ENCODE data around the gene SLC12A4. TPM values are rescaled to one million over a fixed set of nuclear protein-coding genes. Genes with fewer than 3 reads are reported as not detected.
A peak's percentile ranks its signal among the peaks of the same experiment; 100 is the strongest.
"Not testable (repeated sequence)": the region's sequence is repeated elsewhere in the genome, so short reads cannot be mapped to it uniquely, and the experiment has no call there.

The SLC12A4 gene
- polyA plus RNA-seq (ENCODE audit: insufficient read length): 39.1 TPM
- long read RNA-seq, donor 1, full-length matches to known transcripts: 5 of 19 reads
- long read RNA-seq, donor 1, partial matches to known transcripts: 14 of 19 reads
- long read RNA-seq, donor 1, other reads (novel, unspliced or antisense): 0 of 19 reads
- long read RNA-seq, donor 2, full-length matches to known transcripts: 1 of 6 reads
- long read RNA-seq, donor 2, partial matches to known transcripts: 5 of 6 reads
- long read RNA-seq, donor 2, other reads (novel, unspliced or antisense): 0 of 6 reads
- long read RNA-seq, donor 3, full-length matches to known transcripts: 1 of 1 reads
- long read RNA-seq, donor 3, partial matches to known transcripts: 0 of 1 reads
- long read RNA-seq, donor 3, other reads (novel, unspliced or antisense): 0 of 1 reads
- long read RNA-seq, donor 4: 0 reads
- long read RNA-seq, donor 5, full-length matches to known transcripts: 2 of 2 reads
- long read RNA-seq, donor 5, partial matches to known transcripts: 0 of 2 reads
- long read RNA-seq, donor 5, other reads (novel, unspliced or antisense): 0 of 2 reads
- long read RNA-seq, donor 6, partial matches to known transcripts: 5 of 5 reads
- long read RNA-seq, donor 6, other reads (novel, unspliced or antisense): 0 of 5 reads
- long read RNA-seq, donor 7, full-length matches to known transcripts: 2 of 25 reads
- long read RNA-seq, donor 7, partial matches to known transcripts: 23 of 25 reads
- long read RNA-seq, donor 7, other reads (novel, unspliced or antisense): 0 of 25 reads
- long read RNA-seq, donor 8: 0 reads

GRCh38 chr16:67968400-67969253 is at the start of gene SLC12A4:
Gene SLC12A4 (minus strand): TSS chr16:67968637. CDS start chr16:67968553, 84 bp downstream.
- peak; percentile 93 for DNase-seq

GRCh38 chr16:68015681-68016080 is 47.2 kb upstream of the SLC12A4 start, which contains the start of gene DPEP2NB:
Gene DPEP2NB (minus strand): TSS chr16:68015911. CDS start chr16:68015770, 141 bp downstream.
- no peak for DNase-seq

- no peak for DNase-seq
These were observed 45.0 kb upstream of the SLC12A4 start for GRCh38 chr16:68013440-68013839.

GRCh38 chr16:68009872-68010271 is 41.4 kb upstream of the SLC12A4 start:
- DNase-seq: not testable (repeated sequence)

GRCh38 chr16:68009157-68009735 is 40.8 kb upstream of the SLC12A4 start:
- no peak for DNase-seq

- no peak for DNase-seq
These were observed 37.4 kb upstream of the SLC12A4 start for GRCh38 chr16:68005786-68006286.

GRCh38 chr16:68005211-68005610 is 36.8 kb upstream of the SLC12A4 start:
- DNase-seq: no peak

GRCh38 chr16:68003031-68003430 is 34.6 kb upstream of the SLC12A4 start:
- no peak for DNase-seq

GRCh38 chr16:68000450-68000849 is 32.0 kb upstream of the SLC12A4 start:
- DNase-seq: no peak

- DNase-seq: no peak
These were observed 31.5 kb upstream of the SLC12A4 start for GRCh38 chr16:67999985-68000384.

GRCh38 chr16:67998779-67999688 is 30.6 kb upstream of the SLC12A4 start, which contains the start of gene DPEP2:
Gene DPEP2 (minus strand): TSS chr16:67999484. CDS start chr16:67993212, 6,272 bp downstream.
- not testable (repeated sequence) for DNase-seq

GRCh38 chr16:67998231-67998778 is 29.9 kb upstream of the SLC12A4 start:
- DNase-seq: not testable (repeated sequence)

GRCh38 chr16:67996666-67997065 is 28.2 kb upstream of the SLC12A4 start:
- DNase-seq: no peak

GRCh38 chr16:67995423-67995822 is 27.0 kb upstream of the SLC12A4 start:
- no peak for DNase-seq

- DNase-seq: not testable (repeated sequence)
These were observed 25.6 kb upstream of the SLC12A4 start for GRCh38 chr16:67994040-67994408.

- peak; percentile 53 for DNase-seq
These were observed 25.0 kb upstream of the SLC12A4 start for GRCh38 chr16:67993207-67994039.

GRCh38 chr16:67992661-67993206 is 24.3 kb upstream of the SLC12A4 start:
- DNase-seq: no peak

- DNase-seq: no peak
These were observed 21.6 kb upstream of the SLC12A4 start for GRCh38 chr16:67990018-67990386.

Data from left kidney (tissue), 8 donors.